NCI-H2196 (cell line): Measurements from ENCODE around the gene CLCN3.
A peak's percentile ranks its signal among the peaks of the same experiment; 100 is the strongest.
"Not testable (repeated sequence)": the region's sequence is repeated elsewhere in the genome, so short reads cannot be mapped to it uniquely, and the experiment has no call there.

Experiments
- DNase-seq: peaks from one replicate; lab custom pipeline; 2025; ENCODE audit not compliant: unreplicated experiment; lab: John Stamatoyannopoulos, UW

Gene CLCN3

GRCh38 chr4:169652535-169652934, 32.2 kb downstream of the CLCN3 start:
- no peak for DNase-seq

GRCh38 chr4:169655401-169655800, 35.0 kb downstream of the CLCN3 start:
- DNase-seq = no peak

- DNase-seq = no peak
These were observed 37.2 kb downstream of the CLCN3 start for GRCh38 chr4:169657470-169658107.

- no peak for DNase-seq
These were observed 37.8 kb downstream of the CLCN3 start for GRCh38 chr4:169658196-169658595.

- DNase-seq = no peak
These were observed 38.8 kb downstream of the CLCN3 start for GRCh38 chr4:169658975-169659715.

DNA sequence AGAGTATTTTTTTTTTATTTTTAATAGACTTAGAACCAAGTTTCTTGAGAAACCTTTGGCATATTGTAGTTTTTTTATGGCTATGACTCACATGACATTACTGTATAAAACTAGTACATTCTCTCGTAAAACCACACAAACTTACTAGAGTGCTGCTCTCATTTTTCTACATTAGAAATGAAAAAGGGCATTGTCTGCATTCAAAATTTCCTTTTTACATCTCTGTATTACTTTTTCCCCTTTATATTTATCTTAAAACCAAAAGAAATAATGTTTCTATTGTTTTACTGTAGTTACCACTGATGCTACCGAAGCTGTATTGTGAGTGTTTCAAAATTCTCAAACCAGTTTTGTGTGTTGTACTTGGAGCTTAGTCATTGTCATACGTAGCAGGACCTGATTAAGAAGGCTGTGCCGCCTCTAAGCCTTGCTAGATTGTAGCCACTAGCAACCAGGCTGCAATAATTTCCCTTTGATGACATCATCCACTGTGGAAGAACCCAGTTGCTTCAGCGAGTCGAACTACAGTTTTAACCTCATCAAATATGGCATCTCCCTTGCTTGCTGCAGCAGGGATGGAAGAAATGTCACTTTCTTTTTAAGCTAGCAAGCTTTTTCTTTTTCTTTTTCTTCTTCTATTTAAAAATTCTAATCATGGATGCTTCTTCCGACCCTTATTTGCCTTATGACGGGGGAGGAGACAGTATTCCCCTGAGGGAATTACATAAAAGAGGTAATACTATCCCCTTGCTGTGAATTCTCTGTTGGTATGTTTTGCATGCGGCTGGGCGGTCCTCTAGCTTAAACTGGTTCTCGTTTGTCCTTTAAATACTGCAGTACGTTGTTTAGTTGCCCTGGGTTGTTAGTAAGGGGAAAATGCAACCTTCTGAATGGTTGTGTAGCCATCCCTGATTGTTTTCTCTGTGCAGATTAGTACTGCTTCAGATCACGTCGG, 39.6 kb downstream of the CLCN3 start:
- peak; percentile 72 for DNase-seq

DNA sequence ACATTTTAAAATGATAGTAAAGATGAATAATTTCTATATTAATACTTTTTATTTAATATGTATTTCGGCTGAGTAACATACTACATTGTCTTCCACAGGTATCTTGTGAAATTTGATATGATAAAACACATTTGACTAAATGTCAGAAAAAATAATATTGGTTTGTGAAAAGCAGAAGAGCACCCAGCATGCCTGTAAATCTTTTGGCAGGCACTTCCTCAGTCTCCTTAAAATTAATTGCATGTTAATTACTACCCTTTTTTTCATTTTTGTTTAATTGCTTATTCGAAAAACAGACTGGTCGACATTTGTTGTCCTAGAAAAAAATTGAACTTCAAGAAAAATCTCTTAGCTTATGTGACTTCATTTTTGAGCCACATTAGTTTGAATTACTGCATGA, 40.6 kb downstream of the CLCN3 start:
- DNase-seq = no peak

GRCh38 chr4:169661761-169662160, 41.4 kb downstream of the CLCN3 start:
- DNase-seq = no peak

GRCh38 chr4:169662206-169662605, 41.8 kb downstream of the CLCN3 start:
- DNase-seq = no peak

DNA sequence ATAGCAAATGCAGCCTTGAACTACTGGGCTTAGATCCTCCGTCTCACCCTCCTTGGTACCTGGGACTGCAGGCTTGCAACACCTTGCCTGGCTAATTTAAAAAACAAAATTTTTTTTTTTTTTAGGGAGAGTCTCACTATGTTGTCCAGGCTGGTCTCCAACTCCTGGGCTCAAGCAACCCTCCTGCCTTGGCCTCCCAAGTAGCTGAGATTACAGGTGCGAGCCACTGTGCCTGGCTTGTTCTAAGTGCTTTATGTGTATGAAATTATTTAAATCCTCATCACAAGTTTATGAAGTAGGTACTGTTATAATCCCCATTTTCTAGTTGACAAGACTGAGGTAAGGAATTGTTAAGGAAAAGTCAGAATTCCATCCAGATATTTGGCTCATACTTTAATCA, 43.0 kb downstream of the CLCN3 start:
- no peak for DNase-seq

DNA sequence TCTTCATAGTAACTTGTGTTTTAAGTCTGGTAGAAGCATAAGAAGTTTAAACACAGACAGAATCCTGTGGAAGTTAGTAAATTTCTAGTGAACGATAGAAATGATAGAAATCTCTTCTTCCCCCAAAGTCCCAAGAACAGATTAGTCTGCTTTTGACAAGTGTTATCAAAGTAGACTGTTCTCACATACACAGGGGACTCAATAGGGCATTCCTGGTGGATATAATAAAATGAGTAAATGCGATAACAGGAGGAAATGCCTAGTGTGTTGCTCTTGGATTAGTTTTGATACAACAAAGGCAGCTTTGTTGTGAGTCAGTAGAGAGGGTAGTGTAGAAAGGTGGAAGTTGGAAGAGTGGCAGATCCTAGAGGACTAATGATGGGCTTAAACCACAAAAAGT, 43.5 kb downstream of the CLCN3 start:
- no peak for DNase-seq

DNA sequence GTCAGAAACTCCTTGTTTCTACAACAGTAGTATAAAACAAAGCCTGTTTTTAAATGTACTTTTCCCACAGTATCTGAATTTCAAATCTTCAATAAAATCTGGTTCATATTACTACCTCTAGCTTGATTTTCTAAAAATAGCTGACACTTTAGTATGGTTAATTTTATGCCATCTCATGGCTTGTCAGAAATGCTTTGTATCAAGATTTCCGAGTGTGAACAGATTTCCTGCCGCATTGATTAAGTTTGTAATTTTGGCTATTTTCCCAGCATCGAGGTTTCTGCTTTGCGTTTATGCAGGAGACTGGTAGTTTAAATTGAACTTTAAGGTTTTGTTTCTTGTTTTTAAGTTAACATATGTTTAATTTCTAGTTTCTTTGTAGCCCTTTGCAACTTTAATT, 44.2 kb downstream of the CLCN3 start:
- no peak for DNase-seq

DNA sequence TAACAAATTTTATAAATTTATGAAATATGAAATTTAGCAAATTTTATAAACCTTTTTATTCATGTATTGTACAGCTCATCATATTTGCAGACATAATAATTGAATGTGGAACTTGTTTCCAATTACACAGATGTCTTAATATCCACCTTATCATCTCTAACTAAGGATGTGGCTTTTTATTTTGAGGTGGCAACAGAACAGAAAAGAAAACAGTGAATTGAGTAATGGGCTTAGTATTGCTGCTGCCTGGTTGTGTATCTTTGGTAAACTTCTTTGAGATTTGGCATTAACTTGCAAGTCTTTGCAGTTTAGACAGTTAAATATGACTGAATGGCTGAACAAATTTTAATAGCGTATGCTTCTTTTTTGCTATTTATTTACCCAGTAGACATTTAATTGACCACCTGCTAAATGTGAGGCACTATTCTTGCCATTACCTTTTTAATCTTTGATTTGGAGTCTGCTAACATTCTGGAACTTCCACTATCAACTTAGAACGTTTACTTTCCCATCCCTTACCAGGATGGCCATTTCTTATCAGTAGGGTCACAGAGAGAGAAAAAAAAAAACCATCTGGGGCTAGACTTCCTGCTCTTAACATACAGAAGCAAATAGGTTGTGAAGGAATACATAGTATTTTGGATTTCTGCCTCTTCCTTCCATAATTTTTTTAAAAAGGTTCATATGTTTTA, 44.8 kb downstream of the CLCN3 start:
- no peak for DNase-seq

DNA sequence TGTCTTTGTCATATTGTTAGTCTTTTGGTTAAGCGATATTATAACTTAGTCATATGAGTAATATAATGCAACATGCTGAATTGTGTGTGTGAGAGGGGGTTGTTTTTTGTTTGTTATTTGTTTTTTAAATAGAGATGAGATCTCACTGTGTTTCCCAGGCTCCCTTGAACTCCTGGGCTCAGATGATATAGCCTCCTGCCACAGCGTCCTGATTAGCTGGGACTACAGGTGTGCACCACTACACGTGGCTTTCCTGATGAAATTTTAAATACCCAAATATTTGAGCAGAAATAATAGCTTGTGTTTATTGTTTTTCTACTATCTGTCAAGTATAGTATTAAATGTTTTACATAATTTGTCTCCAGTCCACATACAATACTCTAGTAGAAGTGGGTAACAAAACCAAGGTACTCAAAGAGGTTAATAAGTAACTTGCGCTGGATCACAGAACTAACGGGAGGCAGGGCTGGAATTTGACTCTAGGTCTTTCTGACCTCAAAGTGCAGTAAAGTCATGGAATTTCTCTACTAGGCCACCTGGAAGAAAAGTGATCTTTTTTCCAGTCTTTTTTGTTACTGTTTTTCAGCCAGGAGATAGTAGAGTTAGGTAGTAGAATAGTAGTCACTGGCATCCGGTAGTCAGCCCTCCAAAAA, 47.8 kb downstream of the CLCN3 start:
- DNase-seq = no peak

DNA sequence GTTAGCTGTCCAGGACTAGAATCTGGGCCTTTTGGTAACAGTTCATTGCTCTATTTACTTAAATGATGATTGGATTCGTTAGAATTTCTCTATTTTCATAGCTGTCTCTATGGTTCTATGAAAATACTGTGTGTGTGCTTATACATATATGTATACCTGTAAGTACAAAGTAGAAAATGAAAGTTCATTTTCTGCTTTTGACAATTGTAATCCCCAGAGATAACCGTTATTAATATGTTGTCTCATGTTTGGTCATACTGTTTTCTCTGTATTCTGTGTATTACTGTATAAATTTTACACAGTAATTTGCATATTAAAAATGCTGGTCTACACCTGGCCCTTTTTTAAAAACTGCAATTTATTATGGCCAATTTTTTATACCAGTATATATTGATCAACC, 55.4 kb downstream of the CLCN3 start:
- no peak for DNase-seq

GRCh38 chr4:169677150-169677748, 56.9 kb downstream of the CLCN3 start:
- DNase-seq = no peak

GRCh38 chr4:169678486-169678885, 58.1 kb downstream of the CLCN3 start:
- not testable (repeated sequence) for DNase-seq

- not testable (repeated sequence) for DNase-seq
These were observed 58.7 kb downstream of the CLCN3 start for GRCh38 chr4:169678951-169679591.

GRCh38 chr4:169682372-169683047, 62.1 kb downstream of the CLCN3 start:
- no peak for DNase-seq
